Astrocyte (in vitro differentiated cells and primary cell): ENCODE results near the gene PDZK1IP1.

Experiments
- EZH2 ChIP-seq: IDR thresholded peaks from 2 replicates; pipeline ENCODE4 v1.6.1; 2012; ENCODE audit warnings: mild to moderate bottlenecking, low read length, inconsistent platforms; ENCODE audit not compliant: insufficient read depth
- TF ChIP-seq, protein P1 (sequence below): IDR thresholded peaks from 2 replicates; pipeline ENCODE4 v1.5.1; 2011; ENCODE audit warnings: low read depth, mild to moderate bottlenecking, inconsistent platforms, low read length, moderate library complexity; ENCODE audit not compliant: insufficient read depth

- TF ChIP-seq, protein P1, sequence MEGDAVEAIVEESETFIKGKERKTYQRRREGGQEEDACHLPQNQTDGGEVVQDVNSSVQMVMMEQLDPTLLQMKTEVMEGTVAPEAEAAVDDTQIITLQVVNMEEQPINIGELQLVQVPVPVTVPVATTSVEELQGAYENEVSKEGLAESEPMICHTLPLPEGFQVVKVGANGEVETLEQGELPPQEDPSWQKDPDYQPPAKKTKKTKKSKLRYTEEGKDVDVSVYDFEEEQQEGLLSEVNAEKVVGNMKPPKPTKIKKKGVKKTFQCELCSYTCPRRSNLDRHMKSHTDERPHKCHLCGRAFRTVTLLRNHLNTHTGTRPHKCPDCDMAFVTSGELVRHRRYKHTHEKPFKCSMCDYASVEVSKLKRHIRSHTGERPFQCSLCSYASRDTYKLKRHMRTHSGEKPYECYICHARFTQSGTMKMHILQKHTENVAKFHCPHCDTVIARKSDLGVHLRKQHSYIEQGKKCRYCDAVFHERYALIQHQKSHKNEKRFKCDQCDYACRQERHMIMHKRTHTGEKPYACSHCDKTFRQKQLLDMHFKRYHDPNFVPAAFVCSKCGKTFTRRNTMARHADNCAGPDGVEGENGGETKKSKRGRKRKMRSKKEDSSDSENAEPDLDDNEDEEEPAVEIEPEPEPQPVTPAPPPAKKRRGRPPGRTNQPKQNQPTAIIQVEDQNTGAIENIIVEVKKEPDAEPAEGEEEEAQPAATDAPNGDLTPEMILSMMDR: no peak
- TF ChIP-seq EZH2: peak; percentile 98
Measured at GRCh38 chr1:47225430-47226100, 35.7 kb upstream of the PDZK1IP1 start.
